G401.6 (cell line): Measurements from ENCODE around the gene SUGCT.

Experiments
- FAIRE-seq: peaks from 2 replicates; lab custom pipeline; 2012; peaks lifted over from hg19 to GRCh38; lab: Jason Lieb, UNC

Gene SUGCT

GRCh38 chr7:40733578-40733977 lies 598.8 kb downstream of the SUGCT start:
- no peak for FAIRE-seq

DNA sequence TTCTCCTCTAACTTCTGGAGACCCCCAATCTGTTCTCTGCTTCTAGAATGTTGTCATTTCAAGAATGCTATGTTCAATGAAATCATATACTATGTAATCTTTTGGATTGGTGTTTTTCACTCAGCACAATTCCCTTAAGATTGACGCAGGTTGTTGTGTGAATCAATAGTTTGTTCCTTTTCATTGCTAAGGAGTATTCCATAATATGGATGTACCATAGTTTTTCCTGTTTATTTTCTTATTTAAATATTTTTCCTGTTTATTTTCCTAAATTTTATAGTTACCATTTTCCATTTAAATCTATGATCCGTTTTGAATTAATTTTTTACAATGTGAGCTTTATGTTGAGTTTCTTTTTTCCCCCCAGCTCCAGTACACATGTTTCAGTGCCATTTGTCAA lies 604.5 kb downstream of the SUGCT start:
- no peak for FAIRE-seq

DNA sequence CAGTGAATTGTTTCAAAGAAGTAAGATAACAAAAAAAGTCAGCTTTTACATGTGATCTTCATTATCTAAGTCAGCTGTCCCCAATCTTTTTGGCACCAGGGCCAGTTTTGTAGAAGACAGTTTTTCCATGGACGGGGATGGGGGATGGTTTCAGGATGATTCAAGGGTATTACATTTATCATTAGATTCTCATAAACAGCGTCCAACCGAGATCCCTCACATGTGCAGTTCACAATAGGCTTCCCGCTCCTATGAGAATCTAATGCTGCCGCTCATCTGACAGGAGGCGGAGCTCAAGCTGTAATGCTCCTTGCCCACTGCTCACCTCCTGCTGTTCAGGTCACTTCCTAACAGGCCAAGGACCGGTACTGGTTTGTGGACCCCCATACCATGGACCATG lies 607.5 kb downstream of the SUGCT start:
- FAIRE-seq, result no peak

DNA sequence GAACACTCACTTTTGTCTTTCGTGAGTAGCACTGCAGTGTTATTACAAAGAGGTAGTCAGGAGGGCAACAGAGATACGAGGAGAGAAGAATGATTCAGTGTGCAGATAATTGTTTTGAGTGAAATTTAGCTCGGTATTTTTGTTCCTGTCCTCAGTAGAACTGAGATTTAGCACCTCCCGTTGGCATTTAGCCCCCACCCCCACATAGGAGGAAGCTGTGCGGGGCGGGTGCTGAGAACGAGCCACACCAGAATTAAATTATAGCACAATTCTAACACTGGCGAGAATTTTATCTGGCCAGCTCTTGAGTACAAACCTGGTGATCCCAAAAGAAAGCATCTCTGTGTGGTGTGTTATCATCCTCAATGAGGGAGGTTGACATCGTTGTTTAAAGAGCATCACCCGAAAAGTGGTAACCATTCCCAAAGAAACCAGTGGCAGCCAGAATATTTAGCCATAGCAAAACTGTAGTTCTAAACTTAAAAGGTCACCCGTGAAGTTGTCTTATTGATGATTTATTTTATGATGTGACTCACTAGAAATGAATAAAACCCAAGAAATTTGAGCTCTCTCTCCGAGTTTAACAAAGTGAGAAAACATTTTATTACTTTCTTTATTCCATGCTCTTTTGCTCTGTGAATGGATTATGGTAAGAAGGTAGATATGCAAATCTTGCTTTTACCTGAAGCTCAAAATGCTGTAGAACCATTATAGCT lies 612.2 kb downstream of the SUGCT start:
- FAIRE-seq, result no peak

GRCh38 chr7:40747856-40748255 lies 613.1 kb downstream of the SUGCT start:
- FAIRE-seq, result no peak

DNA sequence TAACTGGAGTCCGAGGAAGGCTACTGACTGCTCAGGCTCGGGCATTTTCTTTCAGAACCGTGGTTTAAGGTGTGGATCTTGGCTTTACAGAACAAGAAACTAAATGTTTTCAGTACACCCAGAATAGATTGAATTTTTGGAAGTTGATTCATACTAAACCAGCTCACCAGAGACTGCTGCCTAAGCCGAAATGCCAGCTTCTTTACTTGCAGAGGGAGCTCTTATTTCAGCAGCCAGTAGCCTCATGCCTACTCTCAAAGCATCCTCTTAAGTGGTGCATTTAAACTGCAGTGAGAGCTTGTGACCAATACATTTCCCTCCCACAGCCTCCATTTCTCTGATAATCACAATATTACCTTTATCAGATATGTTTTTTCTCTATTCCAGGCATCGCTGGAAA lies 615.1 kb downstream of the SUGCT start:
- FAIRE-seq, result no peak

DNA sequence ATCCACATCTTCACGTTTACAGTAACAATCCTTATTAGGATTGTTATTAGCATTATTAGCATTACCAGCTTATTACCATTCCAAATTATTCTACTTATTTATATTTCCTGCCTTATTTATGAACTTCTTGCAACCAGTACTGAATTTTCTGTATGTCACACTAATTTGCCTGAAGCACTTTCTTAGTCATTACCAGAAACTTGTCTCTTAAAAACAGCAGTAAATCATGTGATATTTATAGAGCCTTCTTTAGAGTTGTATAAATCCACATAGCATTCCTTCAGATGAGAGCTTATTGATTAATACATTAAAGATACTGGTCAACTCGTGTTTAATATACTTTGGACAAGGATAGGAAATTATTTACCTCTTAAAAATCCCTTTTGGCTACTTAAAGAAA lies 618.6 kb downstream of the SUGCT start:
- no peak for FAIRE-seq

DNA sequence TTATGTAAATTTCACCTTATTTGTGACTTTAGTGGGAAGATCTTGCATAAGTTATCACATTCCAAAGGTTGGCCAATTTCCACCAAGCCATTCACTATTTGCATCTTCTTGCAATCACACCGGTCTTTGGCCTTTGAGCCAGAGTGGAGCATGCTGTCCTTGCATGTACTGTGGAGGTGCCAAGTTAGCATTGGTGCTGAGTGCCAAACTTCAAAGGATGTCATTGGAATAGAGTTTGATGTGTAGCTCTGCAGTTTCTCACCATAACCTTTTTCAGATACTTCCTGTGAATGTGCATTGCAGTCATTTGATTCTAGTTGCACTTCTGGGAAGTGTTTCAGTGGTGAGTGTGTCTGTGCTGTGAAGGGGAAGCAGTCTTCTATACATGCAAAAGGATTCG lies 620.6 kb downstream of the SUGCT start:
- no peak for FAIRE-seq

DNA sequence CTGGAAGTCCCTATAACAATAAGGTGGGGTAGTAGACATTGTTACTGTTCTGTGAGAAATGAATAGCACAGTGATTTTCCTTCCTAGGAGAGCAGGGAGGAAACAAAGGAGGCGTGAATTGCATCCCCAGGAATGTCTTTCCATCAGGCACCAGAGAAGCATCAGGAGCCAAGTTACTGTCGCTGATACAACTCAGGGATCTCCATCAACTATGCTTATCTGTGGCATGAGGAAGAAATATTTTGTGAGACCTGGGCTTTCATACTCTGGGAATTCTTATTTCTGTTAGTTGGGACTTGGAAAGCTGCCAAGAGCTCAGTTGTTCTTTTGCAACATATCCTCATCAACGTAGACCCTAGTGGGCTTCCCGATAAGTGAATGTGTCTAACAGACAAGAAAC lies 622.3 kb downstream of the SUGCT start:
- FAIRE-seq, result no peak

- no peak for FAIRE-seq
These were observed 623.8 kb downstream of the SUGCT start for GRCh38 chr7:40758590-40758989.

- no peak for FAIRE-seq
These were observed 625.6 kb downstream of the SUGCT start for GRCh38 chr7:40760293-40760964.

- FAIRE-seq, result no peak
These were observed 626.2 kb downstream of the SUGCT start for GRCh38 chr7:40760987-40761386.

- no peak for FAIRE-seq
These were observed 627.2 kb downstream of the SUGCT start for GRCh38 chr7:40761762-40762560.

GRCh38 chr7:40763319-40764287 lies 628.8 kb downstream of the SUGCT start:
- FAIRE-seq, result no peak

DNA sequence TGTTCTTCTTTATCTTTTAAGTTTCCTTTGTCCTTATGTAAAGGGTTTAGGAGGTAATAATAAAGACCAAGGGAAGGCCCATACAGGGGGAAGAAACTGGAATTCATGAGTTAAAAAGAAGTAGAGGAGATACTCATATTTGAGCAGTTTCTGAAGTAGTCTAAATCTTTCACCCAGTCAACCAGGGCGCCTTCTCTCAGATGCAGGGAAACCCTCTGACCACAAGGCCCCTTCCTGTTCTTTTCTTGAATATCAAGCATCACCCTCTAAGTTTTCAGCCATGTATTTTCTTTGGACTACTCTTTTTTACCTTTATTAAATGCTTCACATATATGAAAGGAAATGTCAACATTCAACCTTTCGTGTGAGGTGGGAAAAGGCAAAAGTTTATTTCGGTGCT lies 630.8 kb downstream of the SUGCT start:
- no peak for FAIRE-seq

- FAIRE-seq, result no peak
These were observed 637.3 kb downstream of the SUGCT start for GRCh38 chr7:40772096-40772495.

GRCh38 chr7:40773656-40774055 lies 638.9 kb downstream of the SUGCT start:
- no peak for FAIRE-seq

- no peak for FAIRE-seq
These were observed 641.1 kb downstream of the SUGCT start for GRCh38 chr7:40775877-40776276.

- no peak for FAIRE-seq
These were observed 643.0 kb downstream of the SUGCT start for GRCh38 chr7:40777730-40778312.

DNA sequence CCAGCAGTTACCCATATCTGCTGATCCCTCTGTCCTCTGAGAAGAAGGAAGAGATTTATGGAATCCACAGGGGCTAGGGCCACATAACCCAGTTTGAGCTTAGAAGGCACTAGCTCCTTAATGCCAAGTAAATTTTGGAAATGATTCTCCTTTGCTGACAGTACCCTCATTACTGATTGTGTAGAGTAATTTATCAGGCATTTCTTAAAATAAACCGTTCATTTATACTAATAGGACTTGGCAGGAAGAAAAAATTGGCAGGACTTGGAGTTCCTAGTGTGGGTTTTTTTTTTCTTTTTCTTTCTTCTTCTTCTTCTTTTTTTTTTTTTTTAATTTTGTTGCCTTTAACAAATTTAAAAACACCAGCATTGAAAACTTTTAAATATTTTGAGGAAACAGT lies 645.7 kb downstream of the SUGCT start:
- no peak for FAIRE-seq

GRCh38 chr7:40782836-40783235 lies 648.0 kb downstream of the SUGCT start:
- FAIRE-seq, result no peak

DNA sequence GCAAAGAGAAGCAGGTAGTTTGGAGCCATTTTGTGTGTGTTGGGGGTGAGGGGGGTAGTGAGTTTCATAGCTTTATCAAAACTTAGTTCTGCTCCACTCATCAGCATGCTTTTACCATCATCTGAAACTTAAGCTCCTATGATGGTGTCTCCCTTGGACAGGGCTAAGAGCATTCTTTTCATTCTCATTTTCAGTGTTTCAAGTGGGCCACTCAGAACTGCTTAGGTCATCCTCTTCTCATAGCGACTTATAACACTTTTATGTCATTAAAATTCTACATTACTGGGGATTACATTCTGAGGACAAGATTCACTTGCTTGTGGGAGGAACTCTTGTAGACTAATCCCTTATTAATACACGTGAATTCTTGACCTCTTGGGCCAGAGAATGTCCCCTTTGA lies 649.4 kb downstream of the SUGCT start:
- no peak for FAIRE-seq
